Measurements from ENCODE around the gene FGF8.

FGF8 gene

DNA sequence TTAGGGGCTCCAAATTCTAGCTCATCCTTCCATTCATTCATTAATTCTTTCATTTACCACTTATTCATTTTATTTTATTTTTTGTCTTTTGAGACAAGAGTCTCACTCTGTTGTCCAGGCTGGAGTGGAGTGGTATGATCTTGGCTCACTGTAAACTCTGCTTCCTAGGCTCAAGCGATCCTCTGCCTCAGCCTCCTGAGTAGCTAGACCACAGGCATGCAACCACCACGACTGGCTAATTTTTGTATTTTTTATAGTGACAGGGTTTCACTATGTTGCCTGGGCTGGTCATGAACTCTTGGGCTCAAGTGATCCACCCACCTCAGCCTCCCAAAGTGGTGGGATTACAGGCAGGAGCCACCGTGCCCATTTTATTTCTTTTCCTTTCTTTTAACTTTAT, 31.6 kb downstream of the FGF8 start:
- no peak for TF ChIP-seq CTCF (IDR thresholded peaks at IDR 0.05; ENCODE audit: extremely low read depth, missing control alignments)
- DNase-seq (ENCODE audit: low spot score), result no peak

DNA sequence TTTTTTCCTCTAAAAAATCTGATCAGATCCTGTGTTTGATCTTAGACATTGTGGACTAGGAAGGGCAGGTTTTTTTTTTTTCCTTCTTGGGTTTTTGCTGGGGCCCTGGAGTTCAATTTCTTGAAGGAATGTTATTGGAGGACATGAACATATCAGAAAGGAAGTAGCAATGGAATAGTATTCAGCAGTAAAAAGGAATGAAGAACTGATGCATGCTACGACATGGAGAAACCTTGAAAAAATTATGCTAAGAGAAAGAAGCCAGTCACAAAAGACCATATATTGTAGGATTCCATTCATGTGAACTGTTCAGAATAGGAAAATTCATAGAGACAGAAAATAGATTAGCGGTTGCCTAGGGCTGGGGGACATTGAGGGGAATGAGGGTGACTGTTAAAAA, 34.0 kb downstream of the FGF8 start:
- no peak for TF ChIP-seq CTCF (IDR thresholded peaks at IDR 0.05; ENCODE audit: extremely low read depth, missing control alignments)

GRCh38 chr10:101736666-101737065, 39.2 kb downstream of the FGF8 start:
- TF ChIP-seq CTCF (IDR thresholded peaks at IDR 0.05; ENCODE audit: extremely low read depth, missing control alignments), result no peak

More for the DNA sequence above, 34.0 kb downstream of the FGF8 start:
- no peak for DNase-seq (ENCODE audit: low spot score)

GRCh38 chr10:101732096-101732495, 43.8 kb downstream of the FGF8 start:
- no peak for TF ChIP-seq CTCF (IDR thresholded peaks at IDR 0.05; ENCODE audit: extremely low read depth, missing control alignments)
- no peak for DNase-seq (ENCODE audit: low spot score)

More at GRCh38 chr10:101736666-101737065, 39.2 kb downstream of the FGF8 start:
- no peak for DNase-seq (ENCODE audit: low spot score)

DNA sequence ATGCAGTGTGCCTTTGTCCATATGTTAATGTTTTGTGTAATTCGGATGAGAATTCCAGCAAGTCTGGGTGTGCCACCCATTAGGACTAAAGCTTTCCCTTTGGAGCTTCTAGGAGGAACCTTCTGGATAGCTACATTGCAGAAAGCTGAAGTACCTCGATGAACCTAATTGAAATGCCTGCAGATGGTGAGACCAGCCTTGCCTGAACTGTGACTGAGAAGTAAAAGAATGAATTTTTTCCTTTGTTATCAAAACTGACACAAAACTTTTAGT, 49.9 kb downstream of the FGF8 start:
- DNase-seq (ENCODE audit: low spot score), result no peak
- no peak for TF ChIP-seq CTCF (IDR thresholded peaks at IDR 0.05; ENCODE audit: extremely low read depth, missing control alignments)

GRCh38 chr10:101725296-101726114, 50.4 kb downstream of the FGF8 start:
- DNase-seq (ENCODE audit: low spot score), result peak; percentile 47

DNA sequence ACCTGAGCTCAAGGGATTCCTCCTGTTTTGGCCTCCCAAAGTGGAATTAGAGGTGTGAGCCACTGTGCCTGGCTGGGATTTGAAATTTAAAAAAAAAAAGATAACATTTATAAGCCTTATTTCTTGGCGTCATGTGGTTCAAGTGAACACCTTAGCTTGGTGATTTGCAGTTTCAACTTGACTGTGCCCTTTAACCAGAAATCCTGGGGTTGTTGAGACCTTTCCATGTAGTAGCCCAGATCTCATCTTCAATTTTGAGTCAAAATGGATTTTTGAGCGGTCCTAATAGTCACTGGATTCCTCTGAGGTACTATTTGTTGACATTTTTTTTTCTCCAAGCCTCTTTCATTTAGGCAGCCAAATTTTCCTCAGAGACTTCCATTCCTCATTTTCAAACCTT, 51.5 kb downstream of the FGF8 start:
- no peak for TF ChIP-seq CTCF (IDR thresholded peaks at IDR 0.05; ENCODE audit: extremely low read depth, missing control alignments)
- DNase-seq (ENCODE audit: low spot score), result no peak

More at GRCh38 chr10:101725296-101726114, 50.4 kb downstream of the FGF8 start:
- TF ChIP-seq CTCF (IDR thresholded peaks at IDR 0.05; ENCODE audit: extremely low read depth, missing control alignments), result no peak
